HFF-Myc (cell line): ENCODE data around the gene ACP7.

Experiments
- DNase-seq: peaks from one replicate; pipeline ENCODE4 v3.0.0-alpha.2; 2011; ENCODE audit warnings: low read depth; ENCODE audit errors: extremely low read depth
- H3K4me3 ChIP-seq: replicated peaks from 2 replicates; pipeline ENCODE4 v1.5.1; 2011; ENCODE audit warnings: low read depth, mild to moderate bottlenecking, control low read depth, low read length
- CTCF ChIP-seq: IDR thresholded peaks from 2 replicates; pipeline ENCODE4 v1.5.1; 2012; ENCODE audit warnings: mild to moderate bottlenecking, low read depth, low read length, control low read depth; ENCODE audit errors: missing control alignments

The ACP7 gene

GRCh38 chr19:39147480-39147879 is 63.3 kb downstream of the ACP7 start:
- no peak for TF ChIP-seq CTCF
- H3K4me3 ChIP-seq = no peak overlapping the region
- DNase-seq = no peak

GRCh38 chr19:39148939-39149529 is 64.9 kb downstream of the ACP7 start:
- no peak for DNase-seq

GRCh38 chr19:39150235-39150634 is 66.1 kb downstream of the ACP7 start:
- no peak for TF ChIP-seq CTCF
- DNase-seq = no peak
- no peak overlapping the region for H3K4me3 ChIP-seq

More at GRCh38 chr19:39148939-39149529, 64.9 kb downstream of the ACP7 start:
- H3K4me3 ChIP-seq = no peak overlapping the region
- no peak for TF ChIP-seq CTCF

GRCh38 chr19:39150807-39151600 is 66.8 kb downstream of the ACP7 start:
- H3K4me3 ChIP-seq = no peak overlapping the region
- DNase-seq = no peak
- no peak for TF ChIP-seq CTCF

GRCh38 chr19:39152066-39152465 is 67.9 kb downstream of the ACP7 start:
- DNase-seq = no peak
- TF ChIP-seq CTCF = no peak
- H3K4me3 ChIP-seq = no peak overlapping the region

- no peak overlapping the region for H3K4me3 ChIP-seq
- no peak for TF ChIP-seq CTCF
- DNase-seq = no peak
Observed at GRCh38 chr19:39154100-39154628, 70.0 kb downstream of the ACP7 start.
